Measurements from ENCODE around the gene RGS3.
"Not testable (repeated sequence)": the region's sequence is repeated elsewhere in the genome, so short reads cannot be mapped to it uniquely, and the experiment has no call there.

RGS3 gene
- 23.4 to 29.4 reads per million in 2 donors for total RNA-seq

- DNase-seq: no peak
Observed at GRCh38 chr9:113463418-113464285, at the start of gene RGS3. Gene RGS3, plus strand, starts transcription at chr9:113463727. Its CDS starts 76 bp downstream, at chr9:113463803.

DNA sequence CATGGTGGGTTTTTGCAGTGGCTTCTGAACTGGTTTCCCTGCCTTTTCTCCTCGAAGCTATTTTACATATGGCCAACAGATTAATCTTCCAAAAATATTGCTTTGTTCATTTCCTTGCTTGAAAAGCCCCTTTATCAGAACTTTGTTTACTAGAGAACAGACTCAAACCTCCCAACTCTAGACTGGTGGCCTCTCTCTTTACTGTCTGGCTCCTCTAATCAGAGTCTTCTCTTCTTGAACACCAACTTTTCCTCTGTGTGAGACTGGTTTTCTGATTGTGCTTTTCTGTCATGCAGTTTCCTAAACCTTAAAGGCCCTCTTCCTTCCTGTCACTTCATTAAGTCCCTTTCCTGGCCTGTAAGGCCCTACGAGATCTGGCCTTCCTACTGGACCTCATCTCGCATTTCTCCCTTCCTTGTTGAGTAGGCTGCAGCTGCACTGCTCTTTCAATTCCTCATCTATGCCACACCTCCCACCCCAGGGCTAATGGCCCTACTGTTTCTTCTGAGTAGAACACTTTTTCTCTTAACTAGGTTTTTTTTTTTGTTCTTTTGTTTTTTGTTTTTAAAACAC lies 47.3 kb upstream of the RGS3 start:
- no peak for DNase-seq

- no peak for DNase-seq
Observed at GRCh38 chr9:113417370-113417769, 46.2 kb upstream of the RGS3 start.

DNA sequence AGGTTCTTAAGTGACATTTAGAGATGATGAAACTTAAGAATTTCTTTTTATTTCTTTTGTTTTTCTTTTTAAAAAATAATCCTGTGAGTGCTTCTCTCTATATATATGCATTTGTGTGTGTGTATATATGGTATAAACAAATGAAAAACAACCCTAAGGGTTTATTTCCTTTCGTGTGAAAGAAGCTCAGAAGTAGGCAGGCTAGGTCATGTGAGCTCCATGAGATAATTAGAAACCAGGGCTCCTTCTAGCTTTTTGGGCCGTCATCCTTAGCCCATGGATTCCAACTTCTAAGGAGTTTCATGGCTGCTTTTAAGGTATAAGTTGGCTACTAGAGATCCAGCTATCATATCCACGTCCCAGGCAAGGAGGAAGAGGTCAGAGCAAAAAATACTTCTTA lies 41.8 kb upstream of the RGS3 start:
- DNase-seq: no peak

DNA sequence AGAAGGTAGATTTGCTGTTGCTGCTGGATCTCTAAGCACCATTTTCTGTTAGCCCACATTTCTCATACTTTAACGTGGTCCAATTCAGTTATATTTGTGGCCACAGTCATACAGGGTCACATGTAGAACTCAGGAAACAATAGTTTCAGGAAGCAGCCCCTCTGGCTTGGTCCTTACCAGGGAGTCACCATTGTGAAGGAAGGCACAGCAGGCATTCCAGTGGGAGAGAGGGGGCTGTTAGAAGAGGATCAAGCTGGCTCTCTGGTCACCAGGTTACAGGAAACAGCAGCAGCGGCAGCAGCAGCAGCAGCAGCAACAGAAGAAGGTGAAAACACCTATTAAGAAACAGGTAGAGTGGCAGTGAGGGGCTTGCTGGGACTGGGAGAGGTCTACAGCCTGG lies 38.5 kb upstream of the RGS3 start:
- DNase-seq: no peak

- DNase-seq: no peak
Observed at GRCh38 chr9:113426701-113427100, 36.8 kb upstream of the RGS3 start.

GRCh38 chr9:113427629-113428028 lies 35.9 kb upstream of the RGS3 start:
- no peak for DNase-seq

DNA sequence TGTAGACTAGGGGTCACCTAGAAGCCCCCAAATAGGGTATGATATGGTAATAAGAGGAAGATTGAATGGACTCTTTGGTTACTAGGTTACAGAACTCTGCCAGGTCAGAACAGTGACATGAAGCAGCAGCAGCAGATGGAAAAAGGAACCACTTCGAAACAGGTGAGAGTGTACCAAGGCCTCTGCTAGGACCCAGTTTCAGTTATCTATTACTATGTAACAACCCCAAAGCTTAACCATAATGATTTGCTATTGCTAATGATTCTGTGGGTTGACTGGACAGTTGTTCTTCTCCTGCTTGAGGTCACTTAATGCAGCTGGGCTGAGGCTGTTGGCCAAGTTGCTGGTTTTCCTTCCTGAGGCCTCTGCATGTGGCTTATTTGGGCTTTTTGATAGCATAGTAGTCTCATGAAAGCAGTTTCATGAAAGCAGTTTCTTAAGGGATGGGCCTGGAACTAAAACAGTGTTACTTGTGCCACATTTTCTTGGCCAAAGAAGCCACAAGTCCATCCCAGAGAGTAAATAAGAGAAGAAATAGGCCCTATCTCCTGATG lies 35.4 kb upstream of the RGS3 start:
- DNase-seq: no peak

GRCh38 chr9:113431191-113431590 lies 32.3 kb upstream of the RGS3 start:
- DNase-seq: no peak

GRCh38 chr9:113436728-113437515 lies 26.6 kb upstream of the RGS3 start:
- DNase-seq: no peak

- DNase-seq: not testable (repeated sequence)
Observed at GRCh38 chr9:113437716-113438115, 25.8 kb upstream of the RGS3 start.

DNA sequence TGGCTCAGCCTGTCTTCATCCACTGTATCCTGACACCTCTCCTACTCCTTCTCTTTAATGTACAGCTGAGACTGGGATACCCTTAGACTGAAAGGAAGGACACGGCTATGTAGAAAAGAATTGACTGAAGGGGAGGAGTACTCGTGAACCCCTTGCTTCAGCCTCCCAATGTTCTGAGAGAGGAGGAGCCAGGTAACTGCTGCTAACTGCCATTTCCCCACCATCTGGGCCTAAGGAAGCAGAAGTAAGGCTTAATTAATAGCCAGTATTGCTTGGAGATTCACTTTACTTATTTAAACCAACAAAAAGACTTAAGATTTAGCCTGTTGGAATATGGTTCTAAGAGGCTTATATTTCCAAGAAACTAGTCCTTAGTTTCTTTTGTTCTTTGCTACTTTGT lies 18.8 kb upstream of the RGS3 start:
- DNase-seq: no peak

DNA sequence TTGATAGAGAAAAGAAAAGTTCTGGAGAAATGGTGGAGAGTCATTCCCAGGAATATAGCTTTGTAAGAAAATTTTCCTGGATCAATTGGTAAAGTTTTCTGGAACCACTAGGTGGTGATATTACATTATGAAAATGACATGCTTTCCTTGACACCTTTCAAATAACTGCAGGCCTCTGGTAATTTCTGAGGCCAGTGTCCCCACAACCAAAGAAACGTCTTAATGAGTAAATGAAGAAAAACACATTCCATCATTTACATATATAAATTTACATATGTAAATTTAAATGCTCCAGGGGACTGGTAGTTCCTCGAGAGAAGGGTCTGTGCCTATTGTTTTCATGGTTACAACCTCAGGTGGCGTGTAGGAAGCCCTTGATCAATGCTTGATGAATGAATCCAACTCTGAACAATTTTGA lies 17.2 kb upstream of the RGS3 start:
- DNase-seq: no peak

DNA sequence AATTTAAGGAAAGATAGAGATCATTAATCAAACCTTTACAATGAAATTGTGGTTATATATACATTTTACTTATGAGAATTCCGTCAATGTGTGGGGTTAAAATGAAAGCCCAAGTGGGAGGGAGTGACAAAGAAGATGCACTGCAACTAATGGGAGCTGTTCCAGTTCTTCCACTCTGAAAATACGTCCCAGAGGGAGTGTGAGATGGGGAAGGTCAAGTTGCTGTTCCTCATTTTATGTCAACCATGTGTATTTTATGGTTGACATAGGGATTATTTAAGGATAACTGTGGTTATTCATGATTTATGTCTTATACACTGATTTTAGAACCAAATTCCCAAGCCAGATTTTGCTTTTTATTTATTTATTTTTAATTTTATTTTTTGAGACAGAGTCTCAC lies 14.2 kb upstream of the RGS3 start:
- no peak for DNase-seq

GRCh38 chr9:113452113-113452605 lies 11.4 kb upstream of the RGS3 start:
- no peak for DNase-seq

DNA sequence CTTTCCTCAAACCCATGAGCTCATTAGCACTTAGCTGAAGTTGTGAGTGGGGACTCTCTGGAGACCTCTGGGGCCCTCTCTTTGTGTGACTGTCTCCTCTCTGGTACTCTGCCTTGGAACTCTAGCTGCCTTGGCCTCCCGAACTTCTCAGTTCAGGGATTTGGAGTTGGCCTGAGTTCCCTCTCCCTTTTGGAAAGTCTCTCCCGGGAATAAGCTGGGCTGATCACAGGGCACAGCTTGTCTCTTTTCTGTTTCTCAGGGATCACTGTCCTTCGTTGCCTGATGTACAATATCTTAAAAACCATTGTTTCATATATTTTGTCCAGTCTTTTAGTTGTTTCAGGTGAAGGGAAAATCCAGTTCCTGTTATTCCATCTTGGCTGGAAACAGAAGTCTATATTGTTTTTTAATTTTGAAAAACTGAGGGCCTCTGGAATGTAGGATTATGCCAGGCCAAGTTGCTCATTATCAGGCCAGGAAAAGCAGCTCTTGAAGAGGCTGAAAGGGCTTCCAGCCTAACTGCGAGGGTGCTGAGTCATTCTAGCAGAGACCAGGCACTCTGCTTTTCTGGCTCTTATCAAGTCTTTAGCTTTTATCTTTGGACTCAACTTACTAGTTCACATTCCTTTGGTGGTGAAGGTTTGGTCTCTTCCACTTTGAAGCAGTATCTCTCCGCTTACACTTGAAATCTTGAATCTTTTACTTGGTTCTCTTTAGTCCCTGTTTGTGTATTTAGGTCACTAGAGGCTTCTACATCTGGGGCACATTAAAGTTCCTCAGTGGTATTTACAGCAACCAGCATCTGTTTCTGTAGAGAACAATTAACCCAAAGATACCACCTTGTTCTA lies 8.4 kb upstream of the RGS3 start:
- no peak for DNase-seq

- no peak for DNase-seq
Observed at GRCh38 chr9:113456235-113456634, 7.3 kb upstream of the RGS3 start.

DNA sequence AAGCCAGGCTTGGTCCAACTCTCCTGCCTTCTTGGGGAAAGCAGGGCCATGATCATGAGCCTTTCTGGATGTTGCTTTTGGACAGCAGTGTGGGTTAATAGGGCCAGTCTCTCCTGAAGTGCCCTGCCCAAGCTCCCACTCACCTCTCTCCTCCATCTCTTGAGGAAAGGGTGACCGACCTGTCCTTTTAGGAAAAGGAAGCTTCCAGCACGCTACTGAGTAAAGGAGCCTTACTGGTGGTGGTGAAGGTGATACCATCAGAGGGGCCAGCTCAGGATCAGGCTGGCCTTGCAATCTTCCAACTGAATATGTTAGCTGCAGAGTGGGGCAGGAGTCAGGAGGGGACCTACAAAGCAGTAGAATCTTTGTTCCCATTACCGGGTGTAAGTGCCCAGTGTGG lies 2.2 kb upstream of the RGS3 start:
- no peak for DNase-seq

GRCh38 chr9:113461943-113462342 lies 1.6 kb upstream of the RGS3 start:
- no peak for DNase-seq

- no peak for DNase-seq
Observed at GRCh38 chr9:113462781-113463286, 693 bp upstream of the RGS3 start.

DNA sequence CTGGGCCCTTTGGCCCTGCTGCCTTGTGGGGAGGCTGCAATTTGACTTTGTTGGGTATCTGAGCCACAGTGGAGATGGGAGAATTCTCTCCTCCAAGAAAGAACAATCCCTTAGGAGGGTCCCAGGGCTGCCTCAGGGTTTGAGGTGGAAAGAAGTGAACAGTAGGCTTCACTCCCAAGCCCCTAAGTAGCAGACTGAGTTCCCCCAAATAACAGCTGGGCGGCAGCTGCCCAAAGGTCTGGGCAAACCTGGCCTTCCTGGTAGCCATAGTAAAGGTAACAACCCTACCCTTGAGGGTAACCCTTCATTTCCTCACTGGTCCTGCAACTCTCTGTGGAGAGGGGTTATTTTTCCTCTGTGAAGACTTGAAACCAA lies 746 bp downstream of the RGS3 start:
- DNase-seq: no peak

DNA sequence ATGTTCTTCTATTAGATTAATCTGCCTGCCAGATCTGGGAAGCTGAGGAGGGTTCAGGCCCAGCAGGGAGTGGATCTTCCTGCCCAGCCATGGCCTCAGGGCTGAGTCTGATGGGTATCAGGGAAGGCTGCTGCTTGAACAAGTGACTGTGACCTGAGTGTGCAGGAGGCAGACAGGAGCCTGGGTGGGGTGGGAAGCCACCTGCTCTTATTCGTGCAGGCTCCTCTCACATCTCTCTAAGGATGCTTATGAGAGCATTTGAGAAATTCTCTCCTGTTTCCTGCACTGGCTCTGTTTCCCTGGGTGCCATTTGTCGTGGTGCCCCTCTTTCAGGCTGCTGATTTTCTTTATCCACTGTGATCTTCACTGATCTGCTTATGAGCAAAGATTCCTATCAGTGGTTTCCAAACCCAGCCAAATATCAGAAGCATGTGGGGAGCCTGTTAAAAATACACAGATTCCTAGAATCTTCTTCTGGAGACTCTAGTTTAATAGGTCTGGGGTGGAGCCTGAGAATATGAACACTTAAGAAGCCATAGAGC lies 2.1 kb downstream of the RGS3 start:
- DNase-seq: no peak
